Stimulated activated naive CD4-positive, alpha-beta T cell (primary cell): ENCODE data around the gene TACR1.
"Not testable (repeated sequence)": the region's sequence is repeated elsewhere in the genome, so short reads cannot be mapped to it uniquely, and the experiment has no call there.

ENCODE experiments used
- DNase-seq, 6 experiments: peaks; one replicate each; lab custom pipeline; 2025; lab: John Stamatoyannopoulos, UW

TACR1 gene

GRCh38 chr2:75194184-75194868 lies 5.0 kb downstream of the TACR1 start:
- DNase-seq, result no peak

- DNase-seq, result no peak
Observed at GRCh38 chr2:75192496-75192895, 6.8 kb downstream of the TACR1 start.

- no peak for DNase-seq
Observed at GRCh38 chr2:75190271-75190990, 8.9 kb downstream of the TACR1 start.

GRCh38 chr2:75186821-75187220 lies 12.5 kb downstream of the TACR1 start:
- DNase-seq, result no peak

GRCh38 chr2:75182606-75183005 lies 16.7 kb downstream of the TACR1 start:
- DNase-seq, result no peak

- DNase-seq, result no peak
Observed at GRCh38 chr2:75180476-75180875, 18.8 kb downstream of the TACR1 start.

GRCh38 chr2:75177427-75177826 lies 21.9 kb downstream of the TACR1 start:
- no peak for DNase-seq

- DNase-seq, result no peak
Observed at GRCh38 chr2:75175456-75175855, 23.9 kb downstream of the TACR1 start.

GRCh38 chr2:75174981-75175380 lies 24.3 kb downstream of the TACR1 start:
- DNase-seq, result no peak

GRCh38 chr2:75174519-75174918 lies 24.8 kb downstream of the TACR1 start:
- DNase-seq, result no peak

GRCh38 chr2:75173740-75174139 lies 25.6 kb downstream of the TACR1 start:
- DNase-seq, result no peak

- DNase-seq, result not testable (repeated sequence)
Observed at GRCh38 chr2:75171423-75171822, 27.9 kb downstream of the TACR1 start.

GRCh38 chr2:75170889-75171288 lies 28.4 kb downstream of the TACR1 start:
- DNase-seq, result no peak

GRCh38 chr2:75168186-75168585 lies 31.1 kb downstream of the TACR1 start:
- DNase-seq, result no peak

GRCh38 chr2:75166491-75166890 lies 32.8 kb downstream of the TACR1 start:
- DNase-seq, result no peak

- no peak for DNase-seq
Observed at GRCh38 chr2:75162897-75163296, 36.4 kb downstream of the TACR1 start.

- DNase-seq, result no peak
Observed at GRCh38 chr2:75162259-75162658, 37.1 kb downstream of the TACR1 start.

- no peak for DNase-seq
Observed at GRCh38 chr2:75157435-75157834, 41.9 kb downstream of the TACR1 start.

GRCh38 chr2:75155115-75155514 lies 44.2 kb downstream of the TACR1 start:
- DNase-seq, result no peak

- no peak for DNase-seq
Observed at GRCh38 chr2:75153221-75153620, 46.1 kb downstream of the TACR1 start.

GRCh38 chr2:75152243-75152642 lies 47.1 kb downstream of the TACR1 start:
- not testable (repeated sequence) for DNase-seq

- DNase-seq, result not testable (repeated sequence)
Observed at GRCh38 chr2:75147884-75148283, 51.4 kb downstream of the TACR1 start.

GRCh38 chr2:75146606-75147332 lies 52.6 kb downstream of the TACR1 start:
- no peak for DNase-seq
